ENCODE measurements around the gene ATP2B1. TPM values are rescaled to one million over a fixed set of nuclear protein-coding genes. Genes with fewer than 3 reads are reported as not detected.
"Not testable (repeated sequence)": the region's sequence is repeated elsewhere in the genome, so short reads cannot be mapped to it uniquely, and the experiment has no call there.

The ATP2B1 gene
- total RNA-seq = 100 to 1,000 TPM in 1 of 2 donors, 10 to 100 TPM in 1; 34.1 to 120 TPM
- polyA plus RNA-seq = 10 to 100 TPM in 1 of 2 donors, 1 to 10 TPM in 1; 8.5 to 14.9 TPM
- long read RNA-seq, donor 1, transcript ATP2B1-205 (2 exons, 874 nt) = major isoform, 7 of 87 reads
- long read RNA-seq, donor 1, partial matches to known transcripts = 76 of 87 reads
- long read RNA-seq, donor 1, other reads (novel, unspliced or antisense) = 0 of 87 reads
- long read RNA-seq, donor 2, partial matches to known transcripts = 12 of 15 reads
- long read RNA-seq, donor 2, other reads (novel, unspliced or antisense) = 0 of 15 reads
- long read RNA-seq, donor 3, partial matches to known transcripts = 0 of 8 reads
- long read RNA-seq, donor 3, other reads (novel, unspliced or antisense) = 6 of 8 reads
- long read RNA-seq, donor 4, partial matches to known transcripts = 72 of 75 reads
- long read RNA-seq, donor 4, other reads (novel, unspliced or antisense) = 0 of 75 reads
- long read RNA-seq, donor 5, full-length matches to known transcripts = 13 of 116 reads
- long read RNA-seq, donor 5, partial matches to known transcripts = 103 of 116 reads
- long read RNA-seq, donor 5, other reads (novel, unspliced or antisense) = 0 of 116 reads

- WGBS, 2 donors = 0% methylated on average over 50 to 84 of the region's 84 CpGs
- Histone ChIP-seq H3K4me3 (peak within 1 kb of the TSS; percentile 90), H3K27me3 (ENCODE audit: control insufficient read depth in 3 of 3, insufficient read depth in 3 of 3, low read length in 2 of 3) (no peaks in the 10 kb centered on the region), H3K4me1 (ENCODE audit: control insufficient read depth in 5 of 5, insufficient read depth in 5 of 5, low read length in 5 of 5) (peaks cover 0 to 28% (median 2%) of the 10 kb centered on the region in 5 donors), H3K9ac (ENCODE audit: insufficient read depth in 1 of 2, low read length in 2 of 2) (peak within 1 kb of the TSS; percentile 74 to 89), H3K36me3 (ENCODE audit: control insufficient read depth in 4 of 4, insufficient read depth in 4 of 4, low read length in 4 of 4) (peaks cover 0 to 5% (median 0%) of the 10 kb centered on the region in 4 donors), H3K9me3 (ENCODE audit: control insufficient read depth in 4 of 4, insufficient read depth in 3 of 4, low read length in 3 of 4) (no peaks in the 10 kb centered on the region), H3K27ac (ENCODE audit: low read depth in 1 of 2, low read length in 1 of 2) (peak within 1 kb of the TSS; percentile 99 to 100)
- TF ChIP-seq CTCF (IDR thresholded peaks at IDR 0.05; ENCODE audit: control extremely low read depth, extremely low read depth) = no peak
- DNase-seq = peak; percentile 90 to 96 (median 92)
- ATAC-seq (ENCODE audit: insufficient read depth, low FRiP score) = peak; percentile 83
Measured at GRCh38 chr12:89708565-89709156, at the start of gene ATP2B1. ATP2B1 (minus strand) TSS chr12:89708838; CDS start chr12:89655886, 52,952 bp downstream.

GRCh38 chr12:89757987-89758386, 49.3 kb upstream of the ATP2B1 start:
- not testable (repeated sequence) for H3K27ac ChIP-seq (ENCODE audit: low read depth in 1 of 2, low read length in 1 of 2); H3K27me3 ChIP-seq (ENCODE audit: control insufficient read depth in 3 of 3, insufficient read depth in 3 of 3, low read length in 2 of 3); DNase-seq; ATAC-seq (ENCODE audit: insufficient read depth, low FRiP score); H3K9ac ChIP-seq (ENCODE audit: insufficient read depth in 1 of 2, low read length in 2 of 2); H3K36me3 ChIP-seq (ENCODE audit: control insufficient read depth in 4 of 4, insufficient read depth in 4 of 4, low read length in 4 of 4); H3K9me3 ChIP-seq (ENCODE audit: control insufficient read depth in 4 of 4, insufficient read depth in 3 of 4, low read length in 3 of 4); H3K4me3 ChIP-seq; H3K4me1 ChIP-seq (ENCODE audit: control insufficient read depth in 5 of 5, insufficient read depth in 5 of 5, low read length in 5 of 5)
- 72 to 82% methylated on average over 1 of the region's 1 CpG for WGBS, 2 donors

- Histone ChIP-seq H3K4me3 (no peak overlapping the region), H3K4me1 (ENCODE audit: control insufficient read depth in 5 of 5, insufficient read depth in 5 of 5, low read length in 5 of 5) (no peaks in the 10 kb centered on the region), H3K9me3 (ENCODE audit: control insufficient read depth in 4 of 4, insufficient read depth in 3 of 4, low read length in 3 of 4) (no peaks in the 10 kb centered on the region), H3K36me3 (ENCODE audit: control insufficient read depth in 4 of 4, insufficient read depth in 4 of 4, low read length in 4 of 4) (no peaks in the 10 kb centered on the region), H3K27me3 (ENCODE audit: control insufficient read depth in 3 of 3, insufficient read depth in 3 of 3, low read length in 2 of 3) (no peaks in the 10 kb centered on the region), H3K9ac (ENCODE audit: insufficient read depth in 1 of 2, low read length in 2 of 2) (no peak overlapping the region), H3K27ac (ENCODE audit: low read depth in 1 of 2, low read length in 1 of 2) (no peak overlapping the region)
- no peak for TF ChIP-seq CTCF (IDR thresholded peaks at IDR 0.05; ENCODE audit: control extremely low read depth, extremely low read depth)
- WGBS, 2 donors = 27 to 39% methylated on average over 5 of the region's 5 CpGs
- DNase-seq = peak in 2 of 3 donors; percentile 47 to 59
- ATAC-seq (ENCODE audit: insufficient read depth, low FRiP score) = peak; percentile 75
Measured at GRCh38 chr12:89756585-89757398, 48.2 kb upstream of the ATP2B1 start.

Measured in lung (tissue), 16 donors.